Fibroblast of lung (primary cell): ENCODE measurements around the gene OSMR. TPM values are rescaled to one million over a fixed set of nuclear protein-coding genes. Genes with fewer than 3 reads are reported as not detected.

Experiments used
- DNase-seq, 2 donors: peaks; one replicate each; pipeline versions ENCODE4 v3.0.0 to v3.0.0-alpha.2; 2010; ENCODE audit warnings: low read depth in 2 of 2
- H2AFZ ChIP-seq: 2 replicates; pipeline ENCODE4 v1.5.1; 2012; ENCODE audit warnings: low read length, control low read depth, inconsistent platforms
- H3K27ac ChIP-seq: 2 replicates; pipeline ENCODE4 v1.5.1; 2011; ENCODE audit warnings: low read length, control low read depth; ENCODE audit not compliant: insufficient read depth
- H3K27me3 ChIP-seq: 2 replicates; pipeline ENCODE4 v1.5.1; 2011; ENCODE audit warnings: mild to moderate bottlenecking, low read length; ENCODE audit not compliant: control insufficient read depth, insufficient read depth
- H3K36me3 ChIP-seq: 2 replicates; pipeline ENCODE4 v1.5.1; 2011; ENCODE audit warnings: low read length; ENCODE audit not compliant: control insufficient read depth, insufficient read depth
- H3K4me1 ChIP-seq: 2 replicates; pipeline ENCODE4 v1.5.1; 2011; ENCODE audit warnings: low read length; ENCODE audit not compliant: control insufficient read depth, insufficient read depth; ENCODE audit errors: extremely low read depth
- H3K4me2 ChIP-seq: 2 replicates; pipeline ENCODE4 v1.5.1; 2011; ENCODE audit warnings: low read length, control low read depth; ENCODE audit not compliant: insufficient read depth; ENCODE audit errors: extremely low read depth
- H3K4me3 ChIP-seq, 4 experiments: fragments of 200-600 bp in 1 of 4; sonication (generic) in 1 of 4; replicated peaks in 1 of 4; 2 replicates each; pipeline ENCODE4 v1.5.1; 2011 to 2016; ENCODE audit warnings: low read length in 4 of 4, low read depth in 3 of 4, mild to moderate bottlenecking in 3 of 4, control low read depth in 2 of 4, inconsistent platforms in 1 of 4, mixed read lengths in 1 of 4; ENCODE audit not compliant: insufficient read depth in 1 of 4; ENCODE audit errors: control extremely low read depth in 1 of 4
- H3K79me2 ChIP-seq: 2 replicates; pipeline ENCODE4 v1.5.1; 2012; ENCODE audit warnings: mild to moderate bottlenecking, low read length, inconsistent platforms; ENCODE audit not compliant: control insufficient read depth, insufficient read depth
- H3K9ac ChIP-seq: 2 replicates; pipeline ENCODE4 v1.5.1; 2011; ENCODE audit warnings: mild to moderate bottlenecking, low read length, control low read depth; ENCODE audit not compliant: insufficient read depth
- H3K9me3 ChIP-seq: 2 replicates; pipeline ENCODE4 v1.5.1; 2012; ENCODE audit warnings: low read depth, low read length; ENCODE audit not compliant: control insufficient read depth, insufficient read depth
- H4K20me1 ChIP-seq: 2 replicates; pipeline ENCODE4 v1.5.1; 2011; ENCODE audit warnings: low read length; ENCODE audit not compliant: control insufficient read depth, insufficient read depth; ENCODE audit errors: extremely low read depth
- EZH2 ChIP-seq: IDR thresholded peaks from 2 replicates; pipeline ENCODE4 v1.5.1; 2012; ENCODE audit warnings: low read length, control low read depth, mild to moderate bottlenecking; ENCODE audit errors: missing control alignments
- polyA plus RNA-seq, 2 donors: library from polyadenylated mRNA; depleted of rRNA in 1 of 2; stranded (reverse) in 1 of 2; unstranded in 1 of 2; fragments of >200 nt; gene quantifications; 2 replicates each; pipeline ENCODE4 v1.2.1, GENCODE V29; 2011 to 2012; ENCODE audit warnings: missing spikeins in 1 of 2
- total RNA-seq: library from RNA; depleted of rRNA; stranded (reverse); fragments of >200 nt; gene quantifications from 2 replicates; pipeline ENCODE4 v1.2.1, GENCODE V29; 2014
- TF ChIP-seq, protein P1 (sequence below), 2 donors: IDR thresholded peaks in 1 of 2; conservative IDR thresholded peaks in 1 of 2; 1 replicate in 1 of 2; 2 replicates in 1 of 2; pipeline ENCODE4 v1.5.1; 2011 to 2012; ENCODE audit warnings: low read length in 2 of 2, control low read depth in 1 of 2, inconsistent platforms in 1 of 2, low read depth in 1 of 2, mild to moderate bottlenecking in 1 of 2

The OSMR gene
- total and polyA plus RNA-seq, 2 donors (not counting 1 experiment from before 2014, with no cell fraction given): 102 to 189 TPM

GRCh38 chr5:38853753-38854470 lies 8.1 kb downstream of the OSMR start:
- Histone ChIP-seq H4K20me1 (no peaks in the 10 kb centered on the region), H3K9ac (no peak overlapping the region), H3K27ac (peak overlapping the region; percentile 62), H3K79me2 (peaks cover 90% of the 10 kb centered on the region), H3K27me3 (no peaks in the 10 kb centered on the region), H3K4me1 (peaks cover 8% of the 10 kb centered on the region), H3K36me3 (no peaks in the 10 kb centered on the region), H2AFZ (no peak overlapping the region), H3K9me3 (no peaks in the 10 kb centered on the region), H3K4me2 (peak overlapping the region; percentile 52), H3K4me3 (no peak overlapping the region)
- peak; percentile 81 to 97 for DNase-seq
- no peak for TF ChIP-seq EZH2
- TF ChIP-seq, protein P1, sequence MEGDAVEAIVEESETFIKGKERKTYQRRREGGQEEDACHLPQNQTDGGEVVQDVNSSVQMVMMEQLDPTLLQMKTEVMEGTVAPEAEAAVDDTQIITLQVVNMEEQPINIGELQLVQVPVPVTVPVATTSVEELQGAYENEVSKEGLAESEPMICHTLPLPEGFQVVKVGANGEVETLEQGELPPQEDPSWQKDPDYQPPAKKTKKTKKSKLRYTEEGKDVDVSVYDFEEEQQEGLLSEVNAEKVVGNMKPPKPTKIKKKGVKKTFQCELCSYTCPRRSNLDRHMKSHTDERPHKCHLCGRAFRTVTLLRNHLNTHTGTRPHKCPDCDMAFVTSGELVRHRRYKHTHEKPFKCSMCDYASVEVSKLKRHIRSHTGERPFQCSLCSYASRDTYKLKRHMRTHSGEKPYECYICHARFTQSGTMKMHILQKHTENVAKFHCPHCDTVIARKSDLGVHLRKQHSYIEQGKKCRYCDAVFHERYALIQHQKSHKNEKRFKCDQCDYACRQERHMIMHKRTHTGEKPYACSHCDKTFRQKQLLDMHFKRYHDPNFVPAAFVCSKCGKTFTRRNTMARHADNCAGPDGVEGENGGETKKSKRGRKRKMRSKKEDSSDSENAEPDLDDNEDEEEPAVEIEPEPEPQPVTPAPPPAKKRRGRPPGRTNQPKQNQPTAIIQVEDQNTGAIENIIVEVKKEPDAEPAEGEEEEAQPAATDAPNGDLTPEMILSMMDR (conservative IDR thresholded peaks at IDR 0.05 in 1 of 2, IDR thresholded peaks at IDR 0.05 in 1 of 2; ENCODE audit: low read depth in 1 of 2, low read length in 2 of 2): no peak

DNA sequence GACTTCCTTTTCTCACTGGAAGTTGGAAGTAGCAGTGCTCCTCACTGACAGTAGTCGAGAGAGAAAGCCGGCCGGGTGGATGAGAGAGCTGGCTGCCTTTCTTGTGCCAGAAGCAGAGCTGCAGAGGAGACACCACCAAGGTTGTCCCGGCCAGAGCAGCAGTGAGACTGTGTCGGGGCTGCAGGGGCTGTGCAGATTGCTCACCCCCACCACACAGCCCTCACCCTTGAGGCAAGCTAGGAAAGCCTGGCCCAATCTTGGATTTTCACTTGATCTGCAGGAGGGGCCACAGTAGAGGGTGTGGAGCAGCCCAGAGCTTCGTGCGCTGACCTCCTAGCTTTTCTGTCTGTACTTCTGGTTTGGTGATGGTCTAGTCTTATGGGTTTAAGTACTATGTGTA lies 9.1 kb downstream of the OSMR start:
- Histone ChIP-seq H2AFZ (no peak overlapping the region), H3K9me3 (no peaks in the 10 kb centered on the region), H3K27me3 (no peaks in the 10 kb centered on the region), H4K20me1 (no peaks in the 10 kb centered on the region), H3K36me3 (no peaks in the 10 kb centered on the region), H3K79me2 (peaks cover 90% of the 10 kb centered on the region), H3K4me3 (no peak overlapping the region), H3K4me1 (peaks cover 8% of the 10 kb centered on the region), H3K27ac (peak overlapping the region; percentile 22), H3K4me2 (no peak overlapping the region), H3K9ac (no peak overlapping the region)
- TF ChIP-seq, protein P1 (conservative IDR thresholded peaks at IDR 0.05 in 1 of 2, IDR thresholded peaks at IDR 0.05 in 1 of 2; ENCODE audit: low read depth in 1 of 2, low read length in 2 of 2): no peak
- TF ChIP-seq EZH2: no peak
- no peak for DNase-seq

DNA sequence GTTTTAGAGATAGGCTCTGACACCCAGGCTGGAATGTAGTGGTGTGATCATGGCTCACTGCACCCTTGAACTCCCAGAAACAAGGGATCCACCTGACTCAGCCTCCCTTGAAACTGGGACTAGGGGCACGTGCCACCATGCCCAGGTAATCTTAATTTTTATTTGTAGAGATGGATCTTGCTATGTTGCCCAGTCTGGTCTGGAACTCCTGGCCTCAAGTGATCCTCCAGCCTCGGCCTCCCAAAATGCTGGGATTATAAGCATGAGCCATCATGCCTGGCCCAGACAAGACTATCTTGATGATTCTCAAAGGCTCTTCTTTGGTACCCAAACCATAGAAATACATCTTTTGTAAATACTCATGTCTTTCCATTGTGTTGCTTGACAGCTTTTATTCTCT lies 10.8 kb downstream of the OSMR start:
- Histone ChIP-seq H3K79me2 (peaks cover 83% of the 10 kb centered on the region), H3K4me1 (peaks cover 8% of the 10 kb centered on the region), H3K27ac (no peak overlapping the region), H3K4me3 (no peak overlapping the region), H2AFZ (no peak overlapping the region), H3K4me2 (no peak overlapping the region), H3K9ac (no peak overlapping the region), H3K36me3 (no peaks in the 10 kb centered on the region), H4K20me1 (no peaks in the 10 kb centered on the region), H3K27me3 (no peaks in the 10 kb centered on the region), H3K9me3 (no peaks in the 10 kb centered on the region)
- no peak for DNase-seq
- TF ChIP-seq, protein P1 (conservative IDR thresholded peaks at IDR 0.05 in 1 of 2, IDR thresholded peaks at IDR 0.05 in 1 of 2; ENCODE audit: low read depth in 1 of 2, low read length in 2 of 2): no peak
- no peak for TF ChIP-seq EZH2
